ENCODE data around the gene KCNS3. TPM values are rescaled to one million over a fixed set of nuclear protein-coding genes. Genes with fewer than 3 reads are reported as not detected.
"Not testable (repeated sequence)": the region's sequence is repeated elsewhere in the genome, so short reads cannot be mapped to it uniquely, and the experiment has no call there.

KCNS3 gene
- total RNA-seq, 1 experiment from 2014 or later: 9.9 TPM

GRCh38 chr2:17940091-17940630, 61.7 kb downstream of the KCNS3 start:
- no peak for DNase-seq (ENCODE audit: low read depth)

- no peak for DNase-seq (ENCODE audit: low read depth)
These were observed 65.0 kb downstream of the KCNS3 start for GRCh38 chr2:17943444-17943843.

DNA sequence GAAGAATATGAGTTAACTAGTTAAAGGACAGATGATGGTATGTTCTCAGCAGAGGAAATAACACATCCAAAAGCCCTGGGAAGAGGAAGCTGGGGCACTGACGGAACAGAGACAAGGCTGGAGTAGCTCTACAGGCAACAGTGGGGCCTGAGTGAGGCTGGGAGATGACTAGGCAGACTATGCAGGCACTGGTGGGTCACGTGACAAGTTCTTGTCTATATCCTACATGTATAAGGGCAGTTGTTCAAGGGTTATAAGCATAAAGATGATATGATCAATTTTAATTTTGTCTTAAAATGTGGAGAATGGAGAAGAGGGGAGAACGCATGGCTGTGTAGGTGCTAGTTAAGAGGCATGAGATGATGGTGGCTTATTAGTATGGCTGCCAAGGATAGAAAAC, 68.6 kb downstream of the KCNS3 start:
- no peak for DNase-seq (ENCODE audit: low read depth)

- no peak for DNase-seq (ENCODE audit: low read depth)
These were observed 71.5 kb downstream of the KCNS3 start for GRCh38 chr2:17950006-17950405.

DNA sequence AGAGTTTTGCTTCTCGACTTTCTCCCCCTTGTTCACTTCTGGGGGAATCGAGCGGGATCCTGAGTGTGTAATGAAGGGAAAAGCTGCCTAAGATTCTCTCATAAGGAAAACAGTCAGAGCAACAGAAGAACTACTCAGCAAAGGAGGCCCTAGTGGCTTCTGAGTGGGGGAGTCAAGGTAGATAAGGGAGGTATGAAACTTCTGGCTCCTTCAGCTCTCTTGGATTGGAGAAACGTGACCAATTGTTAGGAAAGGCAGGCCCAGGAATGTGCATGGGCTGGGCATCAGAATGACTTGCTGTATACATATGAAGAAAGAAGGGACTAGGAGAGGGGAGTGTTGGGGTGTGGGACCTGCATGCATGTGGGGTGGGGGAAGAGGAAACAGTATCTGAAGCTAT, 73.1 kb downstream of the KCNS3 start:
- no peak for DNase-seq (ENCODE audit: low read depth)

GRCh38 chr2:17958466-17959092, 80.1 kb downstream of the KCNS3 start:
- DNase-seq (ENCODE audit: low read depth): no peak

DNA sequence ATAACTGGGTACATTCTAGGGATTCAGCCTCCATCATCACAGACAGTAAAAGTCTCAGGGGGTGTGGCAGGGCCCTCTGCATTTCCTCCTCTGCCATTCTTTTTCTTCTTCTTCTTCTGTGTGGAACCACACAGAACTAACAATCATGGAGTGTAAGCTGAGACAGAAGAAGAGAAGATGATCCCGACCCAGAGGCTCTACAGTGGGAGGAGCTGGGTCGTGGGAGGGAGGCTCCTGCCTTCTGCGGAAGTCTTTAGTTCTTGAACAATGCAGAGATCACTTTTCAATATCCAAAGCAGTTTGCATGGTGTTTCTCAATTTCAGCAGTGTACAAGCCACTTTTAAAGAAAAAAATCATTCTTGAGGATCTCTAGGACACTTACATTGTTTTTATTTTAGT, 80.9 kb downstream of the KCNS3 start:
- DNase-seq (ENCODE audit: low read depth): no peak

DNA sequence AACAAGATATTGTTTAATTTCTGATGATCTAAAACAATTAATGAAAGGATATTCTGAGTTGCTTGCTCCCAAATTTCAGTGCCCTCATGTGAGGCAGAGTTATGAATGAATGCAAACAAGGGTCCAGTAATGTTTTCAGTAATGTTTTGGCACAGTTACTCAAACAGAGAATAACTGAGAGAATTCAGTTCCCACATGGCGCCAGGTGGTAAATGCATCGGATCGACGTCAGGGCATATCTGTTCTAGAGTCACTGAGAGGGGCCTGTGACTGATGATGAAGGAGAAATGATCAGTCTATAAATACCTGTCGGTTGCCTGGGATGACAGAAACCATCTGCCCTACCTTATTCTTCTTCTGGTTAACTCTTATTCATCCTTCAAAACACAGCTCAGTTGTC, 81.4 kb downstream of the KCNS3 start:
- no peak for DNase-seq (ENCODE audit: low read depth)

- no peak for DNase-seq (ENCODE audit: low read depth)
These were observed 82.5 kb downstream of the KCNS3 start for GRCh38 chr2:17960925-17961324.

- DNase-seq (ENCODE audit: low read depth): no peak
These were observed 83.3 kb downstream of the KCNS3 start for GRCh38 chr2:17961789-17962188.

- peak; percentile 17 for DNase-seq (ENCODE audit: low read depth)
These were observed 84.4 kb downstream of the KCNS3 start for GRCh38 chr2:17962876-17963275.

DNA sequence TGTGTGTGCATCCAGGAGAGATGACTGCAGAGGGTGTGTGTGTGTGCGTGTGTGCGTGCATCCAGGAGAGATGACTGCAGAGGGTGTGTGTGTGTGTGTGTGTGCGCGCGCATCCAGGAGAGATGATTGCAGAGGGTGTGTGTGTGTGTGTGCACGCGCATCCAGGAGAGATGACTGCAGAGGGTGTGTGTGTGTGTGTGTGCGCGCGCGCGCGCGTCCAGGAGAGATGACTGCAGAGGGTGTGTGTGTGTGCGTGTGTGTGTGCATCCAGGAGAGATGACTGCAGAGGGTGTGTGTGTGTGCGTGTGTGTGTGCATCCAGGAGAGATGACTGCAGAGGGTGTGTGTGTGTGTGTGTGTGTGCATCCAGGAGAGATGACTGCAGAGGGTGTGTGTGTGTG, 85.1 kb downstream of the KCNS3 start:
- not testable (repeated sequence) for DNase-seq (ENCODE audit: low read depth)

GRCh38 chr2:17965196-17965595, 86.7 kb downstream of the KCNS3 start:
- no peak for DNase-seq (ENCODE audit: low read depth)

DNA sequence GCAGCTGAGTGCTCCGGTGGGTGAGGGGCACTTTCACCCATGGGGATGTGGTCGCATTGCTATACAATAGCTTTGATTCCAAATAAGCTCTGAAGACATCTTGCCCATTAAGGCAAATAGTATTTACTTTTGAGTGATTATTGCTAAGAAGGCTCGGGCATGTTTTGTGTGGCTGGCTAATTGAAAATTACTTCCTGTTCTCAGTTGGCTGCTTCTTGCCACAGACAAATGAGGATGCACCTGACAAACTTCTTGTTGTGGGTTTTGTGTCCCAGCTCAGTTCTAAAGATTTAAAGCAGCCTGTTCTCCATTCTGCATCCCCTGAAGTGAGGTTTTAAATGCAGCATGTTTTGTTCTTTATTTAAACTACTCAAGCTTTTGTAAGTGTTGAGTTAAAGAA, 88.3 kb downstream of the KCNS3 start:
- DNase-seq (ENCODE audit: low read depth): no peak

GRCh38 chr2:17969661-17970060, 91.2 kb downstream of the KCNS3 start:
- DNase-seq (ENCODE audit: low read depth): no peak

DNA sequence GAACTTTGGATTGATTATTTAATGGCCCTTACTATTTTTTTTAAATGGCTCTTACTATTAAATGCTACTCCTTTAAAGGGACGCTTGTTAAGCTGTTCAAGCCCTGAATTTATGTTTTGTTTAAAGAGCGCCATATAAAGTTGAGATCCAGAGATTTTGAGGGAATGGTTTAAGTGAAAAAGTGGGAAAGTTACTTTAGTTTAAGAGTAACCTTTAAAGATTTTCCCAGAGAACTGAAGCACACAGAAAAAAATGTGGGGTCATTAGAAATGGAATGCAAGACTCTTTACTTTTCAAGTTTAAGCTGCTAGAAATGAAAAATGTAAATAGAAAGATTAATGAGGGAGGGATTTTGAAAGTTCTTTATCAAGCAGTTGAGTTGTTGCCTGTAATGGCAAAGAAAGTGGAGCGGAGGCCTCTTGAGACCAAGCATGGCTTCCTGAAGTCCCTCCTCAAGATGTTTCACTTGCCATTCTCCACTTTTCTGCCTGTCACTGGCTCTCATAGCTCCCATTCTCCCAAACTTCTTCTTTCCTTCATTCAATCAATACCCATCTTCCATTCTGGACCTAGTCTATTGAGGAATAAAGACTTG, 93.2 kb downstream of the KCNS3 start:
- DNase-seq (ENCODE audit: low read depth): no peak

GRCh38 chr2:17972991-17973390, 94.5 kb downstream of the KCNS3 start:
- no peak for DNase-seq (ENCODE audit: low read depth)

DNA sequence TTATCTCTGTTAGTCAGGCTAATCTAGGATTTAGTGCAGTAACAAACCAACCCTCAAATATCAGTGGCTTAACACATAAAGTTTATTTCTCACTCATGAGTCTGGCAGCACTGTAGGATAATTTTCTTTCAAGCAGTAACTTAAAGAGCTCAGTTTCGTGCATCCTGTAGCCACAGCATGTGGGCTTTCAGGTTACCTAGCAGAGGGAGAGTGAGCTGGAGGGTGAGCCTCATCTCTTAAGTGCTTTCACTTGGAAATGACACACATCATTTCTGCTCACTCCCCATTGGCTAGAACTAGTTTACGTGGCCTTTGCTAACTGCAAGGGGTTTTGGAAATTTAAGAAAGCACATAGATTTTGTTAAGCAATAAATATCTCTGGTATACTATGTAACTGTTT, 96.9 kb downstream of the KCNS3 start:
- no peak for DNase-seq (ENCODE audit: low read depth)

DNA sequence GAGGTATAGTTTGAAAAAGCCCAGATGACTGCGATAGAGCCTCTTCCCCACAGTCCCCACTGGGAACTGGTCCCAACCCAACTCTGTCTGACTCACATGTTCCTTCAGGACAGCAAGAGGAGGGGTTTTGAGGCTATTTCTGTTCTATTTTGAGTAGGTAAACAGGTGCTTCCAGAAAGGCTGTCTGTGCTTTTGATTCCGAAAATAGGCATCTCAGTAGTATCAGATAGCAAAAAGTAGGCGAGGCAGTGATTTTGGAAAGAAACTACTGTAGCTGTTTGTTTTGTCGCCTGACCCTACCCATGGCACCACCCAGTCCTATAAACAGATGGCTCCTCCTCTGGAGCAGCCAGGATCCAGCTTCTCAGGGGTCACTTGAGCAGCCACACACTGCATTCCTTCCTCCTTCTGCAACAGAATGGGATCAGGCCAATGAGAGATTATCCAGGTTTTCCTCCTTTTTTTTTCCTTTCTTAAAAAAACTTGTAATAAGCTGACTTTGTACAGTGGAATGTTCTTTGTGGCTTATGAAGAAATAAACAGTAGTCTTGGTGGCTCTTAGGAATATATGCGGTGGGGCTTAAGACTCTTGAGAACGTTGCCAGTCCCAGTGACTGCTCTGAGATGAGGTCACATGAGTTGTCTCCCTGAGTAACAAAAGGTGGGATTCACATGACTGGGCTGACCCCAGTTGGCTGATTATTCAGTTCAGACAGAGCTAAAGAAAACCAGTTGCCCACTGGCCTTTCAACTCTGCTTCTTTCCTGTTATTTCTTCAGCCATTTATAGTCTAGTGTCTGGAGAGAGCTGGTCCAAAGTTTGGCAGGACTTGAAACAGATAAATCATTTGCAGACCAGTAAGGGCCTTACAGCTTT, 98.6 kb downstream of the KCNS3 start:
- peak; percentile 97 for DNase-seq (ENCODE audit: low read depth)

DNA sequence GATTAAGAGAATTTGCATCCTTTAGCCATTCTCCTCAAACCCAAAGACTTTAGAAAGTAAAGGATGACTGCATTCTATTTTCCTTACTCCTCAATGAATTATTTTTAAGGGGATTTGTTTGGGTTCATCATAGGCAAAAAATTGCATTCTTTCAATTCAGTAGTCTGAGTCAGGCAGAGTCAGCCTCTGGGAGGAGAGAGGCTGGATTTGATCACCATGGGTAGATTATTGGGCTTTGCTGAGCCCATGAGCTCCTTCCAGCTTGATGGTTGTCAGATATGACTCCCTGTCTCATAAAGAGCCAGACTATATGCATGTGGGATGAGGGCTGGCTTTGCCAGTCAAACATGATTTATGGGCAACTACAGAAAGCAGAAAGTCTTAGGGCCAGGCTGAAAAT, 101.2 kb downstream of the KCNS3 start:
- peak; percentile 17 for DNase-seq (ENCODE audit: low read depth)

GRCh38 chr2:17981936-17982335, 103.5 kb downstream of the KCNS3 start:
- DNase-seq (ENCODE audit: low read depth): no peak
